GM23338 (cell line): Measurements from ENCODE around the gene SORBS2. TPM values are rescaled to one million over a fixed set of nuclear protein-coding genes. Genes with fewer than 3 reads are reported as not detected.

Source experiments
- ATAC-seq: fragments of 200-7000 bp; cut with Tn5 transposase; 3 replicates; pipeline ENCODE4 v1.9.1; 2020
- DNase-seq: peaks from one replicate; pipeline ENCODE4 v3.0.0-alpha.2; 2015; ENCODE audit warnings: low spot score
- H2AFZ ChIP-seq: fragments of 200-600 bp; sonication (generic); 2 replicates; pipeline ENCODE4 v1.8.0; 2016; ENCODE audit warnings: antibody characterized with exemption, mild to moderate bottlenecking, moderate library complexity
- H3F3A ChIP-seq: fragments of 200-600 bp; sonication (generic); replicated peaks from 2 replicates; pipeline ENCODE4 v1.8.0; 2017; ENCODE audit warnings: antibody characterized with exemption, mixed run types, low read depth
- H3K27ac ChIP-seq: fragments of 200-600 bp; sonication (generic); 2 replicates; pipeline ENCODE4 v1.6.1; 2016; ENCODE audit warnings: low read depth
- H3K27me3 ChIP-seq: fragments of 200-600 bp; sonication (generic); 2 replicates; pipeline ENCODE4 v1.8.0; 2016; ENCODE audit warnings: mild to moderate bottlenecking, mixed run types, moderate library complexity; ENCODE audit not compliant: insufficient read depth
- H3K36me3 ChIP-seq: fragments of 200-600 bp; sonication (generic); 2 replicates; pipeline ENCODE4 v1.8.0; 2016; ENCODE audit warnings: mild to moderate bottlenecking; ENCODE audit not compliant: insufficient read depth
- H3K4me1 ChIP-seq: fragments of 200-600 bp; sonication (generic); 2 replicates; pipeline ENCODE4 v1.8.0; 2016; ENCODE audit warnings: mild to moderate bottlenecking, moderate library complexity; ENCODE audit not compliant: insufficient read depth
- H3K4me2 ChIP-seq: fragments of 200-600 bp; sonication (generic); 2 replicates; pipeline ENCODE4 v1.7.1; 2017; ENCODE audit warnings: mixed run types
- H3K4me3 ChIP-seq: fragments of 200-600 bp; sonication (generic); 2 replicates; pipeline ENCODE4 v1.6.1; 2016; ENCODE audit warnings: mixed run types
- H3K79me2 ChIP-seq: fragments of 200-600 bp; sonication (generic); replicated peaks from 2 replicates; pipeline ENCODE4 v1.8.0; 2017; ENCODE audit warnings: mild to moderate bottlenecking; ENCODE audit not compliant: insufficient read depth
- H3K9me2 ChIP-seq: fragments of 200-600 bp; sonication (generic); 2 replicates; pipeline ENCODE4 v1.8.0; 2017; ENCODE audit not compliant: insufficient read depth
- H4K20me1 ChIP-seq: fragments of 200-600 bp; sonication (generic); replicated peaks from 2 replicates; pipeline ENCODE4 v1.8.0; 2017; ENCODE audit warnings: mild to moderate bottlenecking; ENCODE audit not compliant: insufficient read depth
- H3K27ac Mint-ChIP-seq: 2 replicates; pipeline ENCODE4 v1.8.0; 2020; ENCODE audit warnings: inconsistent platforms, mild to moderate bottlenecking, moderate library complexity, mixed read lengths
- H3K27me3 Mint-ChIP-seq: 3 replicates; pipeline ENCODE4 v1.8.0; 2022; ENCODE audit warnings: low read depth, mild to moderate bottlenecking, moderate library complexity, mixed read lengths, inconsistent platforms; ENCODE audit not compliant: insufficient read depth, poor library complexity
- H3K36me3 Mint-ChIP-seq: 3 replicates; pipeline ENCODE4 v1.8.0; 2021; ENCODE audit warnings: low read depth, mild to moderate bottlenecking, inconsistent platforms, moderate library complexity, mixed read lengths
- H3K4me1 Mint-ChIP-seq: 3 replicates; pipeline ENCODE4 v1.8.0; 2020; ENCODE audit warnings: mild to moderate bottlenecking, inconsistent platforms, mixed read lengths
- H3K4me3 Mint-ChIP-seq: 3 replicates; pipeline ENCODE4 v1.8.0; 2021; ENCODE audit warnings: moderate library complexity, mild to moderate bottlenecking, inconsistent platforms, mixed read lengths
- H3K9me3 Mint-ChIP-seq: 3 replicates; pipeline ENCODE4 v1.8.0; 2020; ENCODE audit warnings: moderate library complexity, mild to moderate bottlenecking, inconsistent platforms, mixed read lengths
- CREB1 ChIP-seq: fragments of 250-450 bp; sonication (Bioruptor Pico); IDR thresholded peaks from 2 replicates; pipeline ENCODE4 v1.5.0; 2020; ENCODE audit warnings: low read depth, mild to moderate bottlenecking, moderate library complexity
- CTCF ChIP-seq, 2 experiments: fragments of 200-600 bp in 1 of 2; sonication (generic) in 1 of 2; conservative IDR thresholded peaks; 2 replicates each; pipeline versions ENCODE4 v1.5.1 to v1.6.1; 2016 to 2017; ENCODE audit warnings: antibody characterized with exemption in 2 of 2, low read depth in 2 of 2, mild to moderate bottlenecking in 2 of 2, moderate library complexity in 1 of 2
- ETS1 ChIP-seq: IDR thresholded peaks from 2 replicates; pipeline ENCODE4 v1.6.1; 2016; ENCODE audit warnings: antibody characterized with exemption
- EZH2 ChIP-seq: fragments of 200-600 bp; sonication (generic); IDR thresholded peaks from one replicate; pipeline ENCODE4 v1.8.0; 2017; ENCODE audit warnings: antibody characterized with exemption, mild to moderate bottlenecking, low read depth; ENCODE audit not compliant: unreplicated experiment
- EZH2phosphoT487 ChIP-seq: fragments of 200-600 bp; sonication (generic); IDR thresholded peaks from one replicate; pipeline ENCODE4 v1.8.1; 2018; ENCODE audit warnings: antibody characterized with exemption; ENCODE audit not compliant: unreplicated experiment
- JUNB ChIP-seq: IDR thresholded peaks from one replicate; pipeline ENCODE4 v1.6.1; 2016; ENCODE audit warnings: antibody characterized with exemption; ENCODE audit not compliant: unreplicated experiment
- NANOG ChIP-seq: IDR thresholded peaks from 2 replicates; pipeline ENCODE4 v1.6.1; 2016; ENCODE audit warnings: antibody characterized with exemption, borderline replicate concordance
- POLR2AphosphoS5 ChIP-seq: IDR thresholded peaks from 2 replicates; pipeline ENCODE4 v1.6.1; 2016; ENCODE audit warnings: antibody characterized with exemption, low read depth
- REST ChIP-seq: IDR thresholded peaks from one replicate; pipeline ENCODE4 v1.6.1; 2018; ENCODE audit warnings: antibody characterized with exemption; ENCODE audit not compliant: unreplicated experiment
- STAT1 ChIP-seq: IDR thresholded peaks from one replicate; pipeline ENCODE4 v1.6.1; 2016; ENCODE audit warnings: antibody characterized with exemption; ENCODE audit not compliant: unreplicated experiment
- ZNF114 ChIP-seq: fragments of 250-450 bp; sonication (Bioruptor Pico); IDR thresholded peaks from 2 replicates; pipeline ENCODE4 v1.5.0; 2020; ENCODE audit warnings: mild to moderate bottlenecking, moderate library complexity
- ZNF331 ChIP-seq: fragments of 250-450 bp; sonication (Bioruptor Pico); IDR thresholded peaks from 2 replicates; pipeline ENCODE4 v1.5.0; 2020; ENCODE audit warnings: low read depth, mild to moderate bottlenecking, moderate library complexity
- ZNF462 ChIP-seq: fragments of 250-450 bp; sonication (Bioruptor Pico); IDR thresholded peaks from 2 replicates; pipeline ENCODE4 v1.5.0; 2020; ENCODE audit warnings: mild to moderate bottlenecking, moderate library complexity
- polyA plus RNA-seq: library from polyadenylated mRNA; unstranded; fragments of >200 nt; fragmentation: Nextera tagmentation; extraction: Ambion mirVana; gene quantifications from 2 replicates; pipeline ENCODE4 v1.2.1, GENCODE V29; 2016
- total RNA-seq: library from RNA; depleted of rRNA; stranded (reverse); fragments of >200 nt; shearing (Covaris generic); gene quantifications from 2 replicates; pipeline ENCODE4 v1.2.3, GENCODE V29; 2014

SORBS2 gene
- total and polyA plus RNA-seq, 2 experiments from 2014 or later: 17.8 to 27.6 TPM

GRCh38 chr4:185644408-185644807 is 167.6 kb downstream of the SORBS2 start (continued):
- TF ChIP-seq EZH2phosphoT487 (no peak), ZNF331 (CRISPR knock-in tag) (no peak), STAT1 (no peak)

- DNase-seq (no peak), ATAC-seq (no peak)
- Histone ChIP-seq H3K4me1 (peaks cover 47% of the 10 kb centered on the region), H3K4me3 (no peak overlapping the region), H3K9me2 (peaks cover 2% of the 10 kb centered on the region; the same call in 1 of the 2 replicates), H3F3A (no peaks in the 10 kb centered on the region), H4K20me1 (no peaks in the 10 kb centered on the region), H2AFZ (no peak overlapping the region), H3K27ac (no peak overlapping the region), H3K27me3 (no peaks in the 10 kb centered on the region), H3K36me3 (no peaks in the 10 kb centered on the region), H3K4me2 (no peak overlapping the region), H3K79me2 (no peaks in the 10 kb centered on the region)
- Mint-ChIP-seq H3K27me3 (peaks cover 2% of the 10 kb centered on the region), H3K36me3 (peaks cover 29% of the 10 kb centered on the region), H3K27ac (peak overlapping the region; percentile 79), H3K4me3 (no peak overlapping the region), H3K9me3 (no peaks in the 10 kb centered on the region), H3K4me1 (peaks cover 40% of the 10 kb centered on the region)
- no peak for TF ChIP-seq EZH2
- no peak for TF ChIP-seq CREB1 (CRISPR knock-in tag)
- no peak for TF ChIP-seq REST
- no peak for TF ChIP-seq STAT1
- no peak for TF ChIP-seq ZNF331 (CRISPR knock-in tag)
- TF ChIP-seq ETS1: no peak
- TF ChIP-seq ZNF114 (CRISPR knock-in tag): no peak
- TF ChIP-seq NANOG: no peak
- no peak for TF ChIP-seq EZH2phosphoT487
- no peak for TF ChIP-seq ZNF462 (CRISPR knock-in tag)
- TF ChIP-seq CTCF (conservative IDR thresholded peaks at IDR 0.05; ENCODE audit: low read depth in 2 of 2): no peak
- no peak for TF ChIP-seq POLR2AphosphoS5
- no peak for TF ChIP-seq JUNB
These were observed 169.1 kb downstream of the SORBS2 start for GRCh38 chr4:185642907-185643306.
